ENCODE results near the gene NUMB.

The NUMB gene

DNA sequence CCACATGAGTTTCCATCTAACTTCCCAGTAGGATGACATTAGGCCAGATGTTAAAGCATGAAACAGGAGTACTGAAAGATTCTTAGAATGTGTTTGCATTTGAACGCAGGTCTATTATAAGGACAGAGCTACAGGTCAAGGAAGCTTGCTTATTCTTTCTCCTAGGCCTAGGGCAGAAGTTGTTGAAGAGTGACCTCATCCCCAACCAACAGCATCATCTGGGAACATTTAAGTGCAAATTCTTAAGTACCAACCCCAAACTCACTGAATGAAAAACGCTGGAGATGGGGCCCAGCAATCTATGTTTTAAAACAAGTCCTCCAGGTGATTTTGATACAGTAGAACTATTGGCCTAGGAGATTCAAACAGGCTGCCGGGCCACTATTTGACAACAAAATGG lies 168.6 kb downstream of the NUMB start:
- DNase-seq (ENCODE audit: low read depth), result no peak

DNA sequence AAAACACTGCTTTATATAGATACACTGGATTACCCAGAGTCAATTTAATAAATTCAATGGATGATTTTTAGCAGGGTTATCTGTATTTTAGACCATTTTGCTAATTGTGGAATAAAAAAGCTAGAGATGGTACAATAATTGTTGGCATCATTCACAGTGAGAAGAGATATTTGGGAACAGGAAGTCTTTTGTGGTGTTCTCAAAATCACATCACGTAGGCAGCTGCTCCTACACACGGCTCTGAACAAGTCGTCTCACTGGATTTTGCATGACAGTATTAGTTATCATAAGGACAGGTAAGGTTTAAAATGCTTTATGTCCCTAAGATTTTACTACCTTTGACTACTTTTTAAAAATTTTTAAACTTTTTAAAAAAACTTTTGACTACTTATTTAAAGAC lies 169.0 kb downstream of the NUMB start:
- DNase-seq (ENCODE audit: low read depth), result no peak

DNA sequence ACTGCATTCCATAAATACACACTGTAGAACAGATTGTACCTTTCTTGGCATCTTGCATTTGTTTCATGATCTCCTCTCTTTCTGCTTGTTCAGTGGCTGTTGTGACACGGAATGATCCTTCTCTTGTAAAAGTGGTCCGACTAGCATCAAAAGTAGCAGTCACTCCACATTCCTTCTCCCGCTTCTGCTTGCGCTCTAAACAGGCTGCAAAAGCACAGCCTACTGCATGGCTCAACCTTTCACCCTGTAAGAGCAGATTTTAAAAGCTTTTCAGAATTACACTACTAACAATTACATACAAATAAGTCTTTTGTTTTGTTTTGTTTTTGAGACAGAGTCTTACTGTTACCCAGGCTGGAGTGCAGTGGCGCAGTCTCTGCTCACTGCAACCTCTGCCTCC lies 171.3 kb downstream of the NUMB start:
- DNase-seq (ENCODE audit: low read depth), result no peak

DNA sequence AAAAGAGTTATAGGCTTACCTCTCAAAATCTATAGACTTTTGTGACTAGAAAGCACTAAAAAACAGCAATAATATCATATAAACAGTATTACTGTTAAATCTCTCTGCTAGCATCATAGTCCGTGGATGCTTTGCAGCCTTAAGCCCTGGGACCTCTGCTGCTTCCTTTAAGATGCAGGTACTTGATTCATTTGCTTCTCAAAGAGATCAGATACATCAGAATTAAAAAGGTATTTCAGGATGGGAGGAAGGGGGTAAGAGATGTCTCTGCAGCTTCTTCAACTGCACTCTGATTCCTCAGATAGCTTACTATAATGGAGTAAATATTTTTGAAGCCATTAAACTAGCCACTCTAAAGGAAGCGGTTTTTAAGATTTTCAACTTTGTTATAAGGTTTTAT lies 171.7 kb downstream of the NUMB start:
- no peak for DNase-seq (ENCODE audit: low read depth)

DNA sequence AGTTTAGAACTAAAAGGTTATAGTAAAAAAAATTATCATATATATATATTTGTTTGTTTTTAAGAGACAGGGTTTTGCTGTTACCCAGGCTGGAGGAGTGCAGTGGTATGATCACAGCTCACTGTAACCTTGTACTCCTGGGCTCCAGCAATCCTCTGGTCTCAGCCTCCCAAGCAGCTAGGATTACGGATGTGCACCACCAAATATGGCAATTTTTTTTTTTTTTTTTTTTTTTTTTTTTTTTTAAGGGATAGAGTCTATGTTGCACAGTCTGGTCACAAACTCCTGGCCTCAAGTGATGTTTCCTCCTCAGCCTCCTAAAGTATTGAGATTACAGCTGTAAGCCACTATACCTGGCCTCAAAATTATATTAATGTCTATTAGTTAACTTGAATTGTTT lies 172.4 kb downstream of the NUMB start:
- DNase-seq (ENCODE audit: low read depth), result no peak

DNA sequence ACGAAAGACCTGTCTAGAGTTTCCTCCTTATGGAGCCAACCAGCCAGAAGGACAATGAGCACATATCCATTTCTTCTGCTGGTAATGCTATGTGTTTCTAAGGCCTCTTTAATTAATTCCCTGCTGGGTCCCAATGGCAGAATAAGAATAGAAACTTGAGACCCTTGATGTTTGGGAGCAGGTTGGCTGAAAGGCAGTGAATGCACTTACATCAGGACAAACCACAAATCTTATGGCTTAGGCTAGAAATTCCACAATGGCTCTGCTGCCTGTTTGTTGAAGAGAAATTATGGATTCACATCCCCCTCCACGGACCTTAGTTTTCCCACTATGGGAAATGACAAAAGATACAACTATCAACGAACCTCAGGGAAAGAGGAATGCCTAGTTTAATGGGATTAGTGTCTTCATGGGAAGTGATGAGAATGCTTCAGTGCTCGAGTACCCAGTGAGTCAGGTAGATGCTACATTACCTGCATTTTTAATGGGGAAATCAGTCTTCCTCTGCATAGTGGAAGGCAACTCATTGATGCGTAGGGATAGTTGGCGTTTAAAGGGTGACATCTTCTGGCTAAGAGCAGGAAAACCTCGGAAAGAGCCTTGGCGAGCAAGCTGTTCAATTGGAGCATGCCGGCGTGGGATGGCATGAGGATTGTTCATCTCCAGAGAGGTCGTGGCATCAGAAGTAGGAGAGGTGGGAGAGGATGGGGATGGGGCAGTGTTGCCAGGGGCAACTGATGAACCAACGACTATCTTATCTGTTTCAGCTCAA lies 174.6 kb downstream of the NUMB start:
- no peak for DNase-seq (ENCODE audit: low read depth)

DNA sequence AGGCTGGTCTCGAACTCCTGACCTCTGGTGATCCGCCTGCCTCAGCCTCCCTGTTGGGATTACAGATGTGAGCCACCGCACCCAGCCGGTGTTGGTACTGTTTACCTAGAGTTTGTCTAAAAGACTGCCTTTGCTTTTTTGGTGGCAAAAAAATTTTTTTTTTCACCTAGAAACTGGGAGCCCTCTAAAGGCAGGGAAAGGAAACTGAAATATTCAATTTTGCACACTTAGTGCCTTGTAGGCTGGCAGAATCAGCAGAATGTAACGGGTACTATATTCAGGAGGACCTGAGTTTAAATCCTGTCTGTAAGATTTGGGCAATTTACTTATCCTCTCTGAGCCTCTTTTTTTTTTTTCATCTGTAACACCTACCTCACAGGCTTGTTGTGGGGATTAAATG lies 177.4 kb downstream of the NUMB start:
- DNase-seq (ENCODE audit: low read depth), result no peak

DNA sequence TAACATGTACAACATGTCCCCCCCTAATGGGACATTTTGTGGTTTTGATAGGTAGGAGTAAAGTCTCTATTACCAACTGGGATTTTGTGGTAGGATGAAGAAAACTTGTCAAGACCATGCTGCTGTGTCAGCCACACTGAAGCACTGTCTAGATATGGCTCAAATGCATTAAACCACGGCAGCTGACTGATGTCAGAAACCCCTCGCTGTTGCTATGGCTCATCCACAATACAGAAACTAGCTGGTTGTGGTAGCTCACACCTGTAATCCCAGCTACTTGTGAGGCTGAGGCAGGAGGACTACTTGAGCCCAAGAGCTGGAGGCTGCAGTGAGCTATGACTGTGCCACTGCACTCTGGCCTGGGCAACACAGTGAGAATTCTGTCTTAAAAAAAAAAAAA lies 181.0 kb downstream of the NUMB start:
- DNase-seq (ENCODE audit: low read depth), result no peak

DNA sequence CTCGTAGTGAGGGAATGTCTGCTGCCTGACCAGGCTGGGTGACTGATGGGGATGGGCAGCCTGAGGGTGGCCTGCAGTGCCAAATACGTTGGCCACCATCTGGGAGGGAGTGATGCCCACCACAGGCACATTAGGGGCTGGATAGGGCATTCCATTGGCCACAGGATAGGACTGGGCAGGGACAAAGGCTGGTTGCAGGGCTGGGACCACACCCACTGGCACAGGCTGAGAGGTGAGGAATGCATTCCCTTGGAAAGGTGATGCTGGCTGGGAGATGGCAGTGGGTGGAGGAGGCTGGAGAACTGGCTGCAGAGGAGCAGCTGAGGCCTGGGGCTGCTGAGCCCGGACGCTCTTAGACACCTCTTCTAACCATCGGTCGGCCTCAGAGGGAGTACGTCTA lies 181.5 kb downstream of the NUMB start:
- no peak for DNase-seq (ENCODE audit: low read depth)

DNA sequence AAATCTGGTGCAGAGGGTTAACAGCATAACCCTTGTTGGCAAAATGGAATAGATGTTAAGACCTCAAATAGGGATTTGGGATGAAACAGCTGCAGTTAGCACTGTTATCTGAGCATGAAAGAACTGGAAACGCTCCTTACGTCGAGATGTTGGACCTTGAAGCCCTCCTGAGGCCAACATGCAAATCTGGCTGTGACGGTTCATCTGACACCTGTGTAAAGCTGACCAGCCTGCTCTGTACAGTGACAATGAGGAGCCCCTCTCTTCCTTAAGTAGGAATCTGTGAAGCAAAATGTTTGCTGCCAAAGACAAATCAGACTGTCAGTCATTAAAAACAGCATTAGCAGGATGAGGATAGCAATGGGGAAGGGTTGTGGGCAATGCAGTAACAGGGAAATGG lies 184.5 kb downstream of the NUMB start:
- no peak for DNase-seq (ENCODE audit: low read depth)

DNA sequence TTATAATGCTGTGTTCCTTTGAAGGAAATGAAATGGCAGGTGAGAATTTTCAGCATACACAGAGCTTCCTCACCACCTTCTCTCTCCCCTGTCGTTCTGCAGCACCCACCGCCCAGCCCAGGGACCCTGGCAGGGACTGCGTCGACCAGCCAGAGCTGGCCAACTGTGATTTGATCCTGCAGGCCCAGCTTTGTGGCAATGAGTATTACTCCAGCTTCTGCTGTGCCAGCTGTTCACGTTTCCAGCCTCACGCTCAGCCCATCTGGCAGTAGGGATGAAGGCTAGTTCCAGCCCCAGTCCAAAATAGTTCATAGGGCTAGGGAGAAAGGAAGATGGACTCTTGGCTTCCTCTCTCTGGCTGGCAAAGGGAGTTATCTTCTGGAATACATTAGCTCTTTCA lies 186.0 kb downstream of the NUMB start:
- DNase-seq (ENCODE audit: low read depth), result no peak

DNA sequence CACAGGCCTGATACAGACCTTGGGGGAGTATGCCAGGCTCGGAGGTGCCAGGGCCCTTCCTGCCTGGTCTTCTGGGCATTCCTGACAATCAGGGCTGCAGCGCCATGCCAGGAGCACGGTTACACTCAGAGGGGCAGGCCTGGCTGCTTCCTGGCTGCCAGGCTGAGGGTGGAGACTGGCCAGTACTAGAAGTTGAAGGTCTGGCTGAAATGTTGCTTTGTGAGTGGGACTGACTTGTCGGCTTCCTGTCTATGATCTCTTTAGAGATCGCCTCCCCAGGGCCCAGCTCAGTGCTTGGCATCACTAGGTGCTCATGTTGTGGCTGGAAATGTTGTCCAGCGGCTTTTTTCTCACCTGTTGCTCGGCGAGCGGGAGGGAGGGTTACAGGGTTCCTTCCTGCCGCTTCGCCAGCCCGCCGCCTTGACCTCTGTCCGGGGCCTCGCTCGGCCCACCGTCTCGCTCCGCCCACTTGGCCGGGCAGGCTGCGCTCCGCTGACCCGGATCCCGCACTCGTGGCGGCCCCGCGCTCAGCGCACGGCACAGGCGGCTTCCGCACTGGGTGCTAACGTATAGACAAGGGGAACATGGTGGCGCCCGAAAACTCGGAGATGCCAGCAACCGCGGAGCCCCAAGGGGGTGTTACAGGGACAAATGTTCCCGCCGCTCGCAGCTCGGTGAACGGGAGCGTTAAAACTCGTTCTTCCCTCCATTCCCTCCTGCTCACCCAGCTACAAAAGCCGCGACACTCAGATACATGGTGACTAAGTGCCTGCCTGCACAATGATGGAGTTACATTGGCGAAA lies 188.4 kb downstream of the NUMB start:
- DNase-seq (ENCODE audit: low read depth), result no peak

DNA sequence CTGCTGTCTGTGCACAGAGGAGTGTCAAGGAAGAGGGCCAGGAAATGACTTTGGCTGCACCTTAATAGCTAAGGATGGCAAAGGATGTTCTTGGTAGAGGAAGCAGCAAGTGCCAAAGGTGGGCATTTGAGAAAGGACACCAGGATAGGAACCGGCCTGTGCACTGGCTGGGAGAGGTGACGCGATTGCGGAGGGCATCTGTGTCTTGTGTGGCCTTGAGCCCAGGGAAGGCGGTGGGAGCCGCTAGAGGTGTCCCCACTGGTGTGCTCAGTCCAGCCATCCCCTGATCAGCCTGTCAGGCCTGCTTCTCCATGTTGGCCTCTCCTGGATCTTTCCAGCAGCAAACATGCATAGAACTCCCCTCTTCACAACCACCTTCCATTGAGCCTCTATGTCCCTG lies 190.9 kb downstream of the NUMB start:
- no peak for DNase-seq (ENCODE audit: low read depth)

DNA sequence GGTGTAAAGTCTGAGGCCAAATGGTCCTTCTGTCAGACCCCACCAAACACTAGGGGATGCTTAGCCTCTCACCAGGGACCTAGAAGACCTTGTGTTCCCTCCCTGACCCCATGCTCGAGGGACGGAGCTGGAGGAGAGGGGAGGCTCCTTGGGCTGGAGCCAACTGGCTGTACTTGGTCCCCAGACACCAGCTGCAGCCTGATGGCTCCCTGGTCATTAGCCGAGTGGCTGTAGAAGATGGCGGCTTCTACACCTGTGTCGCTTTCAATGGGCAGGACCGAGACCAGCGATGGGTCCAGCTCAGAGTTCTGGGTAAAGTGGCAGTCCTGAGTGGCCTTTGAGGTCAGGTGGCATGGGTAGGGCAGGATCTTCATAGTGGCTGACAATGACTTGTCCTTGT lies 192.0 kb downstream of the NUMB start:
- no peak for DNase-seq (ENCODE audit: low read depth)

DNA sequence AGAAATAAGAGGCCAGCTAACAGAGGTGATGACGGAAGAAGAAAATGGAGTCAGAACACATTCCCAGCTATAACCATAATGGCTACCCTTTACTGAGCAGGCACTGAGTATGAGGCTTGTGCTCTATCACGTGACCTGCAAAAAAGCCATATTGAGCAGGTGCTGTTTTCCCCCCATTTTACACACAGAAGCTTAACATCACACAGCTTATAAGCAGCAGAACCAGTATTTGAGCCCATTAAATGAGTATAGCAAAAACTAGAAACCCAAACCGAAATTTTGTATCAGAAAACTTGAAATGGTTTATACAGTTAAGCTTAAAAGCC lies 192.7 kb downstream of the NUMB start:
- no peak for DNase-seq (ENCODE audit: low read depth)

DNA sequence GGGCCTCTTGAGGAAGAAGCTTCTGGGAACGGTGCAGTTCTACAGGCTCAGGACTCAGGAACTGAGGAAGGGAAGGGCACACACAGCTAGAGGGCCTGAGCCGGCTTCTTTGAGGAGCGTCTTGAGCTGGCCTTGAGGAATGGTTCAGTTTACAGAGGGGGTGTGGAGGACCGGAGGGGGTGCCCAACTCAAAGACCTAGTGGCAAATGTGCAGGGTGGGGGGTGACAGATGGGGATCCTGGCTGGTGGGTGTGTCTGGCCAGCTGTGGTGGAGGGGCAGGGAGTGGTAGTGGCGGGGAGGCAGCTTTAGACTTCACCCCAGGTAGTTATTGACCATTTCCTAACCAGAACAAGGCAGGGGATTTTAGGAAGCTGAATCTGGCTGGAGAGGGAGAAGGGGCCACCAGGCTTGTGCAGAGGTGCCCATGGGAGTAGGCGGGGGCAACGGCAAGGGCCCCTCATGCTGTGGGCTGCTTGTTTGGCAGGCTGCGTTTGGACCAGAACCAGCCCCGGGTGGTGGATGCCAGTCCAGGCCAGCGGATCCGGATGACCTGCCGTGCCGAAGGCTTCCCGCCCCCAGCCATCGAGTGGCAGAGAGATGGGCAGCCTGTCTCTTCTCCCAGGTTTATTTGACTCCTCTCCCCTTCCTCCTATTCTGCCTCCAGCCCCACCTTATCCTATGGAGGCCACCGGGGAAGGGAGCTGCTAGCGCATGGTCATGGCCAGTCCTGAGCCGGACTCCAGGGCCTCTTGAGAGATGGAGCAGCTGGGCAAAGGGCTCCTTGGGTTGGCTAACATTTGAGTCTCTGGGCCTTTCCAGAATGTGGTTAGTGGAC lies 193.2 kb downstream of the NUMB start:
- DNase-seq (ENCODE audit: low read depth), result no peak

DNA sequence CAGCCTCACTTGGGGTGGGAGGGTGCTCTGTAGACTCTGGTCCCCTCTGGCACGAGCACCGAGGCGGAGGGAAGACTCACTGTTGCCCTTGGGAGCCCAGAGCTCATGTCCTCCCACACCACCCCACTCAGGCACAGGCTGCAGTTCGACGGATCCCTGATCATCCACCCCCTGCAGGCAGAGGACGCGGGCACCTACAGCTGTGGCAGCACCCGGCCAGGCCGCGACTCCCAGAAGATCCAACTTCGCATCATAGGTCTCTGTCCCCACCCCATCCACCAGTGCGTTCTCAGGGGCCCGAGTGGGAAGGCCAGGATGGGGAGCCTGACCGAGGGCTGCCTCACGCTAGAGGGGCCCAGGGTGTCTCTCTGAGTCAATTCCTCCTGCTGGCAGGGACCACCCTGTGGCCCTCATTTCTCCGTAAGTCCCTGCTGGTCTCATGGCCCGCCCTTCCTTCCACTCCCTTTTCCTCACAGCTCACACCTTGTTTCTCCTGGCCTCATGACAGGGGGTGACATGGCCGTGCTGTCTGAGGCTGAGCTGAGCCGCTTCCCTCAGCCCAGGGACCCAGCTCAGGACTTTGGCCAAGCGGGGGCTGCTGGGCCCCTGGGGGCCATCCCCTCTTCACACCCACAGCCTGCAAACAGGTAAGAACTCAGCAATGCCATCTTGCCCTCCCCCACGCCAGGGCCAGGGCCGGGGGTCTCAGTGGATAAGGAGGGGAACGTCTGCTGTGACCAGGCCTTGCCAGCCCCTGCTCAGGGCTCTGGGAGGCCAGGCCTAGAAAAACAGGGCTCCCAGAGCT lies 194.1 kb downstream of the NUMB start:
- no peak for DNase-seq (ENCODE audit: low read depth)

DNA sequence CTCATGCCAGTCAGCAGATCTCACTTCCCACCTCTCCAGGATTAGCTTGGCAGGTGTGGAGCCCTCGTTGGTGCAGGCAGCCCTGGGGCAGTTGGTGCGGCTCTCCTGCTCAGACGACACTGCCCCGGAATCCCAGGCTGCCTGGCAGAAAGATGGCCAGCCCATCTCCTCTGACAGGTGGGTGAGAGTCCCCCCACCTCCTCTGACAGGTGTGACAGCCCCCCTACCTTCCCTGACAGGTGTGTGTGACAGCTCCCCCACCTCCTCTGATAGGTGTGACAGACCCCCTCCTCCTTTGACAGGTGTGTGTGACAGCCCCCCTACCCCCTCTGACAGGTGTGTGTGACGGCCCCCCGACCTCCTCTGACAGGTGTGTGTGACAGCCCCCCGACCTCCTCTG lies 194.7 kb downstream of the NUMB start:
- no peak for DNase-seq (ENCODE audit: low read depth)

DNA sequence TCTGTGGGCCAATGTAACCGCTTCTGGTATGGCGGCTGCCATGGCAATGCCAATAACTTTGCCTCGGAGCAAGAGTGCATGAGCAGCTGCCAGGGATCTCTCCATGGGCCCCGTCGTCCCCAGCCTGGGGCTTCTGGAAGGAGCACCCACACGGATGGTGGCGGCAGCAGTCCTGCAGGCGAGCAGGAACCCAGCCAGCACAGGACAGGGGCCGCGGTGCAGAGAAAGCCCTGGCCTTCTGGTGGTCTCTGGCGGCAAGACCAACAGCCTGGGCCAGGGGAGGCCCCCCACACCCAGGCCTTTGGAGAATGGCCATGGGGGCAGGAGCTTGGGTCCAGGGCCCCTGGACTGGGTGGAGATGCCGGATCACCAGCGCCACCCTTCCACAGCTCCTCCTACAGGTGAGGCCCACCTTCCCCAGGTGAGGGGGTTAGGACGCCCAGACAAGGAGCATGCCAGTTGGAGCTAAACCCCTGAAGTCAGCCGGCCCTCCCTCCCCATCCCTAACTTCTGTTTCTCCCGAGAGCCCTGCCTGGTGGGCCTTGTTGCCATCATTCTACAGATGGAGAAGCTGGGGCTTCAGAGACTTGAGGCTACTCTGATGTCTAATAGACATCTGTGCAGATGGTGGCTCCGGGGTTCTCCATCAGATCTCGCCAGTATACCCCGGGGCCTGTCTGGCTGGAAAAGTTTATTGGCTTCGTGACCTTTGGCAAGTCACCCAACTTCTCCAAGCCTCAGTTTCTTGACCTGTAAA lies 195.7 kb downstream of the NUMB start:
- DNase-seq (ENCODE audit: low read depth), result no peak

DNA sequence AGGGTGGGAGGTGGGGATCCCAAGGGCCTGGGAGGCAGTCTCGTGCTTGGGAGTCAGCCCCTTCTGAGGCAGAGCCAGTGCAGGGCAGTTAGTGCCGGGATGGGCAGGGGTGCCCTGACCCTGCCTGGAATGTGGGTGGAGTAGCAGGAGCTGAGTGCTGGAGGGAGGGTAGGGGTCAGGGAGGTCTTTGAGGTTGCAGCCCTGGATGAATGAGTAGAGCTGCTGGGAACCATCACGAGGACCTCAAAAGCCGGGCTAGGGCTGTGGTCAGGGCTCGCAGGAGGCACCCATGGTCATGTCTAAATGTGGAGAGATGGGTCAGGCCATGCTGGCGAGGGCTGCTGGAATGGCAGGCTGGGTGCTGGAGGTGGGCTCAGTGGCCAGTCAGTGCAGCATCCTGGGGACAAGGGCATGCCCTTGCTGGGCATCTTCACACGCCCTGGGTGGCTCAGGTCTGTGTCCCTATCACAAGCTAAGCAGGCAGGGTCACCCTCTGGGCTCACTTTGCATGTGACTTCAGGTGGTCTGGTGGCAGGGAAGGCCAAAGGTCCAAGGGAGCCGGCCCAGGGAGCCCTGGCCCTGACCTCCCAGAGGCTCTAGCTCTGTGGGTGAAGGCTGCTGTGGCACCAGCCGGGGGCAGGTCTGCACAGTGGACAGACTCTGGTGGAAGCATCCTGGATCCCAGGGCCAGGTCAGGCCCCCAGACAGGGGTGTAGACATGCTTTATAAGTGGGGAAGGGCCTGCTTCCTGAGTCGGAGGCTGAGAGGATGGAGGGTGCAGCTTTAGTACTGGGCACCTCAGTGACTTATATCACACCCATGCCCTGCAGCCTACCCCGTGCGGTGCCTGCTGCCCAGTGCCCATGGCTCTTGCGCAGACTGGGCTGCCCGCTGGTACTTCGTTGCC lies 196.6 kb downstream of the NUMB start:
- no peak for DNase-seq (ENCODE audit: low read depth)

Measured in stimulated activated CD8-positive, alpha-beta memory T cell treated with anti-CD3 and anti-CD28 coated beads, Interleukin-7, amount 100 ng/mL, for 24 hours (primary cell).